Activated CD4-positive, alpha-beta memory T cell treated with anti-CD3 and anti-CD28 coated beads, Interleukin-2, amount 10 ng/mL, durations not matched to agents 7 days and 5 days (primary cell): ENCODE results near the gene NAA35. TPM values are rescaled to one million over a fixed set of nuclear protein-coding genes. Genes with fewer than 3 reads are reported as not detected.

Source experiments
- CTCF ChIA-PET: fragments of 350-600 bp; sonication (Branson Sonifier 250); formaldehyde crosslinking; loops from one replicate; lab custom pipeline; 2021; ENCODE audit warnings: antibody characterized with exemption, inconsistent platforms; lab: Charles Lee
- POLR2A ChIA-PET: fragments of 350-600 bp; sonication (Branson Sonifier 250); formaldehyde crosslinking; loops from one replicate; lab custom pipeline; 2021; ENCODE audit warnings: antibody characterized with exemption; lab: Charles Lee
- DNase-seq: peaks from one replicate; pipeline ENCODE4 v3.0.0-alpha.2; 2020
- H3K27ac Mint-ChIP-seq: one replicate; pipeline ENCODE4 v1.8.0; 2021; ENCODE audit warnings: mild to moderate bottlenecking, mixed read lengths
- H3K27me3 Mint-ChIP-seq: one replicate; pipeline ENCODE4 v1.8.0; 2021; ENCODE audit warnings: mixed read lengths
- H3K36me3 Mint-ChIP-seq: one replicate; pipeline ENCODE4 v1.8.0; 2021; ENCODE audit warnings: low read depth, mixed read lengths
- H3K4me1 Mint-ChIP-seq: one replicate; pipeline ENCODE4 v1.8.0; 2021; ENCODE audit warnings: mixed read lengths
- H3K4me3 Mint-ChIP-seq: one replicate; pipeline ENCODE4 v1.8.0; 2021; ENCODE audit warnings: mild to moderate bottlenecking, mixed read lengths
- H3K9me3 Mint-ChIP-seq: one replicate; pipeline ENCODE4 v1.8.0; 2021; ENCODE audit warnings: mixed read lengths
- total RNA-seq, 2 experiments: library from RNA; stranded (reverse); gene quantifications; one replicate each; pipeline ENCODE4 v1.2.3, GENCODE V29; 2021

Gene NAA35
- total RNA-seq, 2 experiments from 2014 or later, result 22.0 to 23.3 TPM

- peaks cover 8% of the 10 kb centered on the region for H3K27me3 Mint-ChIP-seq
- POLR2A ChIA-PET, result no interaction called here
- no peak overlapping the region for H3K4me3 Mint-ChIP-seq
- H3K36me3 Mint-ChIP-seq, result no peaks in the 10 kb centered on the region
- CTCF ChIA-PET, result no interaction called here
- no peak overlapping the region for H3K27ac Mint-ChIP-seq
- no peaks in the 10 kb centered on the region for H3K4me1 Mint-ChIP-seq
- DNase-seq, result no peak
- H3K9me3 Mint-ChIP-seq, result no peaks in the 10 kb centered on the region
Observed at GRCh38 chr9:86064220-86064619, 123.3 kb downstream of the NAA35 start.

GRCh38 chr9:86069206-86069869 is 128.4 kb downstream of the NAA35 start:
- no peaks in the 10 kb centered on the region for H3K27me3 Mint-ChIP-seq
- CTCF ChIA-PET, result no interaction called here
- no peak for DNase-seq
- H3K4me1 Mint-ChIP-seq, result no peaks in the 10 kb centered on the region
- H3K4me3 Mint-ChIP-seq, result no peak overlapping the region
- H3K36me3 Mint-ChIP-seq, result no peaks in the 10 kb centered on the region
- POLR2A ChIA-PET, result no interaction called here
- H3K9me3 Mint-ChIP-seq, result no peaks in the 10 kb centered on the region
- H3K27ac Mint-ChIP-seq, result no peak overlapping the region

Other genes starting within 250 kb of the NAA35 start
- 10 to 100 TPM; 39.3 to 41.8 TPM for gene AGTPBP1, start 199.2 kb upstream of the NAA35 start, total RNA-seq
- 1 to 10 TPM; 3.2 to 4.4 TPM for gene GOLM1, start 158.4 kb downstream of the NAA35 start, total RNA-seq